Thyroid gland (tissue), 4 donors: Measurements from ENCODE around the gene SYT17.

Source experiments
- CTCF ChIP-seq, 6 experiments: fragments of 200-600 bp in 3 of 6; fragments of 450-650 bp in 3 of 6; sonication (generic) in 3 of 6; IDR thresholded peaks; one replicate each; pipeline ENCODE4 v1.5.1; 2016 to 2019; ENCODE audit warnings: antibody characterized with exemption in 6 of 6, mild to moderate bottlenecking in 2 of 6, inconsistent platforms in 1 of 6, moderate library complexity in 1 of 6
- POLR2A ChIP-seq, 2 donors: fragments of 450-650 bp; IDR thresholded peaks; one replicate each; pipeline ENCODE4 v1.6.1; 2017; ENCODE audit warnings: antibody characterized with exemption in 2 of 2, mild to moderate bottlenecking in 2 of 2, moderate library complexity in 1 of 2

GRCh38 chr16:19213885-19214284 is 45.8 kb downstream of the SYT17 start:
- peak in 1 of 6 experiments; percentile 12 for TF ChIP-seq CTCF (IDR thresholded peaks at IDR 0.05)
- TF ChIP-seq POLR2A (IDR thresholded peaks at IDR 0.05) = no peak
